Karpas-422 (cell line): ENCODE data around the gene HOXA9. TPM values are rescaled to one million over a fixed set of nuclear protein-coding genes. Genes with fewer than 3 reads are reported as not detected.

Experiments
- DNase-seq: peaks from one replicate; pipeline ENCODE4 v3.0.0-alpha.2; 2015
- H2AFZ ChIP-seq: fragments of 200-600 bp; sonication (generic); 2 replicates; pipeline ENCODE4 v1.6.1; 2014; ENCODE audit warnings: antibody characterized with exemption, low read length, mixed read lengths
- H3K27ac ChIP-seq: fragments of 200-600 bp; sonication (generic); 2 replicates; pipeline ENCODE4 v1.5.1; 2014; ENCODE audit warnings: mild to moderate bottlenecking, low read length, moderate library complexity
- H3K27me3 ChIP-seq: fragments of 200-600 bp; sonication (generic); 2 replicates; pipeline ENCODE4 v1.6.1; 2014; ENCODE audit warnings: low read length, mixed read lengths
- H3K36me3 ChIP-seq: fragments of 200-600 bp; sonication (generic); 2 replicates; pipeline ENCODE4 v1.6.1; 2014; ENCODE audit warnings: low read length, mixed read lengths; ENCODE audit not compliant: insufficient read depth
- H3K4me1 ChIP-seq: fragments of 200-600 bp; sonication (generic); 2 replicates; pipeline ENCODE4 v1.6.1; 2014; ENCODE audit warnings: mild to moderate bottlenecking, low read length, mixed read lengths
- H3K4me2 ChIP-seq: fragments of 200-600 bp; sonication (generic); 2 replicates; pipeline ENCODE4 v1.6.1; 2014; ENCODE audit warnings: low read length, low read depth, mild to moderate bottlenecking; ENCODE audit not compliant: poor library complexity, severe bottlenecking
- H3K4me3 ChIP-seq: fragments of 200-600 bp; sonication (generic); 2 replicates; pipeline ENCODE4 v1.5.1; 2014; ENCODE audit warnings: mild to moderate bottlenecking, antibody characterized with exemption, low read length, mixed read lengths
- H3K79me2 ChIP-seq: fragments of 200-600 bp; sonication (generic); 2 replicates; pipeline ENCODE4 v1.6.1; 2014; ENCODE audit warnings: mild to moderate bottlenecking, low read length, mixed read lengths
- H3K9ac ChIP-seq: fragments of 200-600 bp; sonication (generic); 2 replicates; pipeline ENCODE4 v1.6.0; 2014; ENCODE audit warnings: low read length
- H3K9me2 ChIP-seq: fragments of 200-600 bp; sonication (generic), shearing (Covaris generic); replicated peaks from 2 replicates; pipeline ENCODE4 v1.6.0; 2014; ENCODE audit warnings: mild to moderate bottlenecking, low read length, moderate library complexity; ENCODE audit not compliant: insufficient read depth
- H3K9me3 ChIP-seq: fragments of 300-700, 200-600 bp; sonication (generic); 2 replicates; pipeline ENCODE4 v1.6.1; 2014; ENCODE audit warnings: low read length, mixed read lengths
- H4K20me1 ChIP-seq: fragments of 200-600 bp; sonication (generic); 2 replicates; pipeline ENCODE4 v1.6.1; 2014; ENCODE audit warnings: mild to moderate bottlenecking, antibody characterized with exemption, low read length, low read depth; ENCODE audit not compliant: insufficient read depth
- small RNA-seq: library from RNA; depleted of rRNA; stranded (forward); fragments of <200 nt; gene quantifications from one replicate; pipeline ENCODE3, GENCODE V24; 2014
- total RNA-seq: library from RNA; depleted of rRNA; stranded (reverse); fragments of >200 nt; shearing (Covaris generic); gene quantifications from 2 replicates; pipeline ENCODE4 v1.2.3, GENCODE V29; 2014; ENCODE audit warnings: low replicate concordance; rRNA removed

The HOXA9 gene
- total RNA-seq, 1 experiment from 2014 or later, result not detected

- no peaks in the 10 kb centered on the region for H3K4me1 ChIP-seq
- H3K9ac ChIP-seq, result no peak overlapping the region
- H3K9me2 ChIP-seq, result no peaks in the 10 kb centered on the region
- no peaks in the 10 kb centered on the region for H3K27me3 ChIP-seq
- H3K36me3 ChIP-seq, result no peaks in the 10 kb centered on the region; the same call in 1 of the 2 replicates
- H3K4me3 ChIP-seq, result no peak overlapping the region
- no peak overlapping the region for H2AFZ ChIP-seq
- no peaks in the 10 kb centered on the region for H4K20me1 ChIP-seq
- DNase-seq, result no peak
- H3K27ac ChIP-seq, result no peak overlapping the region
- H3K79me2 ChIP-seq, result no peaks in the 10 kb centered on the region
- no peaks in the 10 kb centered on the region for H3K9me3 ChIP-seq
- H3K4me2 ChIP-seq, result no peak overlapping the region
Measured at GRCh38 chr7:27114881-27115220, 50.5 kb downstream of the HOXA9 start.

- H3K9me2 ChIP-seq, result no peaks in the 10 kb centered on the region
- H3K36me3 ChIP-seq, result no peaks in the 10 kb centered on the region; the same call in 1 of the 2 replicates
- H3K4me3 ChIP-seq, result no peak overlapping the region
- H3K9me3 ChIP-seq, result no peaks in the 10 kb centered on the region
- no peak for DNase-seq
- H4K20me1 ChIP-seq, result no peaks in the 10 kb centered on the region
- no peak overlapping the region for H3K27ac ChIP-seq
- H3K79me2 ChIP-seq, result no peaks in the 10 kb centered on the region
- H3K27me3 ChIP-seq, result no peaks in the 10 kb centered on the region
- H3K4me1 ChIP-seq, result no peaks in the 10 kb centered on the region
- H2AFZ ChIP-seq, result no peak overlapping the region
- H3K4me2 ChIP-seq, result no peak overlapping the region
- no peak overlapping the region for H3K9ac ChIP-seq
Measured at GRCh38 chr7:27113991-27114769, 51.2 kb downstream of the HOXA9 start.

- no peak for DNase-seq
- H3K4me3 ChIP-seq, result no peak overlapping the region
- no peaks in the 10 kb centered on the region for H4K20me1 ChIP-seq
- H3K36me3 ChIP-seq, result no peaks in the 10 kb centered on the region; the same call in 1 of the 2 replicates
- H3K27ac ChIP-seq, result no peak overlapping the region
- H2AFZ ChIP-seq, result no peak overlapping the region
- no peak overlapping the region for H3K4me2 ChIP-seq
- no peak overlapping the region for H3K9ac ChIP-seq
- H3K9me3 ChIP-seq, result no peaks in the 10 kb centered on the region
- H3K79me2 ChIP-seq, result no peaks in the 10 kb centered on the region
- no peaks in the 10 kb centered on the region for H3K9me2 ChIP-seq
- no peaks in the 10 kb centered on the region for H3K4me1 ChIP-seq
- H3K27me3 ChIP-seq, result no peaks in the 10 kb centered on the region
Measured at GRCh38 chr7:27112955-27113949, 52.1 kb downstream of the HOXA9 start.

Small RNA genes lying within 50 kb of the gene (small RNA-seq; reads per million reads assigned to genes)
- gene AC004080.5 (not detected), gene RF02140 (not detected), gene RF02141 (not detected)

Other genes starting within 250 kb of the HOXA9 start
- gene HOXA1, start 69.5 kb downstream of the HOXA9 start, total RNA-seq, result 4.1 and 4.4 TPM in 2 replicates
- gene HOXA2, start 62.9 kb downstream of the HOXA9 start, total RNA-seq, result 0.41 and 0.47 TPM in 2 replicates
- gene HOXA4, start 34.8 kb downstream of the HOXA9 start, total RNA-seq, result 0.79 TPM in 1 of 2 replicates, not detected in the other
- 3.6 and 4.1 TPM in 2 replicates for gene HOXA5, start 21.9 kb downstream of the HOXA9 start, total RNA-seq
- 3.4 and 8.4 TPM in 2 replicates for gene HOXA6, start 17.8 kb downstream of the HOXA9 start, total RNA-seq
- 1.3 TPM in 2 replicates for gene HOXA3, start 13.0 kb downstream of the HOXA9 start, total RNA-seq
- gene HOXA7, start 8.9 kb downstream of the HOXA9 start, total RNA-seq, result 7.5 and 10.2 TPM in 2 replicates
- gene HOXA10, start 8.8 kb upstream of the HOXA9 start, total RNA-seq, result not detected in 2 replicates
- gene HOXA11, start 19.7 kb upstream of the HOXA9 start, total RNA-seq, result not detected in 2 replicates
- 0.07 TPM in 1 of 2 replicates, not detected in the other for gene HOXA13, start 34.6 kb upstream of the HOXA9 start, total RNA-seq
- not detected in 2 replicates for gene EVX1, start 77.3 kb upstream of the HOXA9 start, total RNA-seq